Effector memory CD4-positive, alpha-beta T cell (primary cell): Measurements from ENCODE around the gene CDH4.

Experiments
- DNase-seq, 3 donors: peaks; one replicate each; pipeline ENCODE4 v3.0.0-alpha.2; 2020
- H3K27ac ChIP-seq: 2 replicates; pipeline ENCODE4 v1.7.0; 2013; ENCODE audit warnings: mild to moderate bottlenecking, low read length, moderate library complexity; ENCODE audit not compliant: insufficient read depth, poor library complexity, severe bottlenecking
- H3K27me3 ChIP-seq: replicated peaks from 2 replicates; pipeline ENCODE4 v1.7.0; 2013; ENCODE audit warnings: mild to moderate bottlenecking, low read length; ENCODE audit not compliant: insufficient read depth, control insufficient read depth, poor library complexity, severe bottlenecking
- H3K36me3 ChIP-seq: 2 replicates; pipeline ENCODE4 v1.7.0; 2013; ENCODE audit warnings: mild to moderate bottlenecking, low read length, moderate library complexity; ENCODE audit not compliant: control insufficient read depth, insufficient read depth
- H3K4me1 ChIP-seq: 2 replicates; pipeline ENCODE4 v1.7.0; 2013; ENCODE audit warnings: low read length, mild to moderate bottlenecking; ENCODE audit not compliant: control insufficient read depth, insufficient read depth, poor library complexity, severe bottlenecking
- H3K4me3 ChIP-seq: 2 replicates; pipeline ENCODE4 v1.7.0; 2013; ENCODE audit warnings: low read length, low read depth, mild to moderate bottlenecking; ENCODE audit not compliant: insufficient read depth, poor library complexity, severe bottlenecking
- H3K9me3 ChIP-seq: 2 replicates; pipeline ENCODE4 v1.7.0; 2013; ENCODE audit warnings: mild to moderate bottlenecking, low read length, moderate library complexity; ENCODE audit not compliant: control insufficient read depth

CDH4 gene

DNA sequence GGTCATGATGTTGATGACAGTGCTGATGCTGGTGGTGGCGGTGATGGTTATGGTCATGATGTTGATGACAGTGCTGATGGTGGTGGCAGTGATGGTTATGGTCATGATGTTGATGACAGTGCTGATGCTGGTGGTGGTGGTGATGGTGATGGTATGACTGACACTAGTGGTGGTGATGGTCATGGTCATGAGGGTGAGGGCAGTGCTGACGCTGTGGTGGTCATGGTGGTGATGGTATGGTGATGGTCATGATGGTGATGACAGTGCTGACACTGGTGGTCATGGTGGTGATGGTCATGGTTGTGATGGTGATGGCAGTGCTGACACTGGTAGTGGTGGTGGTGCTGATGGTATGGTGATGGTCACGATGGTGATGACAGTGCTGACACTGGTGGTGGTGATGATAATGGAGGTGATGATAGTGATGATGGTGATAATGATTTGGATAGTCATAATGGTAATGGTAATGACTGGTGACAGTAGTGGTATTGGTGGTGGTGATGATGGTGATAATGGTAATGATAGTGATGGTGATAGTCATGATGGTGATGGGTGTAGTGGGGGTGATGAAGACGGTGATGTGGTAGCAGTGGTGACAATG, 206.2 kb downstream of the CDH4 start:
- H3K9me3 ChIP-seq: no peaks in the 10 kb centered on the region
- no peaks in the 10 kb centered on the region for H3K36me3 ChIP-seq
- H3K27ac ChIP-seq: no peak overlapping the region
- DNase-seq: no peak
- H3K4me3 ChIP-seq: no peak overlapping the region
- H3K27me3 ChIP-seq: no peaks in the 10 kb centered on the region
- H3K4me1 ChIP-seq: no peaks in the 10 kb centered on the region

GRCh38 chr20:61459266-61459665, 207.2 kb downstream of the CDH4 start:
- DNase-seq: no peak
- Histone ChIP-seq H3K4me3 (no peak overlapping the region), H3K27me3 (no peaks in the 10 kb centered on the region), H3K4me1 (no peaks in the 10 kb centered on the region), H3K9me3 (no peaks in the 10 kb centered on the region), H3K36me3 (no peaks in the 10 kb centered on the region), H3K27ac (no peak overlapping the region)

DNA sequence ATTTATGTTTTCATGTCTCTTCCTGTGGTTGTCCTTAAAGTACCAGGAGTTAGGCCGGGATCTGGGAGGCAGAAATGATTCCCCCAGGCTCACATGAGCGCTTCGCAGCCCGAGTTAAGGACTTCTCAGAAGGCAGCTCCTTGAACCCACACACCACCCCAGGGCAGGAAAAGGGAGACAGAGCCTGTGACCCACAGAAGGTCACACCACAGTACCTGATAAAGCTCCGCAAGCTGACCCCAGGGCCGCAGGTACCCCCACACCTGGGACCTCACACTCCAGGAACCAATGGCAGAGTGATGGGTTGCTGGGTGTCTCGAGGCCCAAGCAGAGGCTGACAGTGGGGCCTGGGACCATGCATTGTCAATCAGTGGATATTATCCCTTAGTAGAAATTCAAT, 207.6 kb downstream of the CDH4 start:
- no peak overlapping the region for H3K27ac ChIP-seq
- H3K27me3 ChIP-seq: no peaks in the 10 kb centered on the region
- no peaks in the 10 kb centered on the region for H3K36me3 ChIP-seq
- H3K4me3 ChIP-seq: no peak overlapping the region
- no peaks in the 10 kb centered on the region for H3K4me1 ChIP-seq
- DNase-seq: no peak
- H3K9me3 ChIP-seq: no peaks in the 10 kb centered on the region

- DNase-seq: no peak
- Histone ChIP-seq H3K27me3 (no peaks in the 10 kb centered on the region), H3K4me1 (no peaks in the 10 kb centered on the region), H3K36me3 (no peaks in the 10 kb centered on the region), H3K9me3 (no peaks in the 10 kb centered on the region), H3K4me3 (no peak overlapping the region), H3K27ac (no peak overlapping the region)
Measured at GRCh38 chr20:61460261-61461052, 208.4 kb downstream of the CDH4 start.

GRCh38 chr20:61461461-61461860, 209.4 kb downstream of the CDH4 start:
- Histone ChIP-seq H3K27me3 (no peaks in the 10 kb centered on the region), H3K9me3 (no peaks in the 10 kb centered on the region), H3K4me1 (no peaks in the 10 kb centered on the region), H3K36me3 (no peaks in the 10 kb centered on the region), H3K27ac (no peak overlapping the region), H3K4me3 (no peak overlapping the region)
- DNase-seq: no peak

DNA sequence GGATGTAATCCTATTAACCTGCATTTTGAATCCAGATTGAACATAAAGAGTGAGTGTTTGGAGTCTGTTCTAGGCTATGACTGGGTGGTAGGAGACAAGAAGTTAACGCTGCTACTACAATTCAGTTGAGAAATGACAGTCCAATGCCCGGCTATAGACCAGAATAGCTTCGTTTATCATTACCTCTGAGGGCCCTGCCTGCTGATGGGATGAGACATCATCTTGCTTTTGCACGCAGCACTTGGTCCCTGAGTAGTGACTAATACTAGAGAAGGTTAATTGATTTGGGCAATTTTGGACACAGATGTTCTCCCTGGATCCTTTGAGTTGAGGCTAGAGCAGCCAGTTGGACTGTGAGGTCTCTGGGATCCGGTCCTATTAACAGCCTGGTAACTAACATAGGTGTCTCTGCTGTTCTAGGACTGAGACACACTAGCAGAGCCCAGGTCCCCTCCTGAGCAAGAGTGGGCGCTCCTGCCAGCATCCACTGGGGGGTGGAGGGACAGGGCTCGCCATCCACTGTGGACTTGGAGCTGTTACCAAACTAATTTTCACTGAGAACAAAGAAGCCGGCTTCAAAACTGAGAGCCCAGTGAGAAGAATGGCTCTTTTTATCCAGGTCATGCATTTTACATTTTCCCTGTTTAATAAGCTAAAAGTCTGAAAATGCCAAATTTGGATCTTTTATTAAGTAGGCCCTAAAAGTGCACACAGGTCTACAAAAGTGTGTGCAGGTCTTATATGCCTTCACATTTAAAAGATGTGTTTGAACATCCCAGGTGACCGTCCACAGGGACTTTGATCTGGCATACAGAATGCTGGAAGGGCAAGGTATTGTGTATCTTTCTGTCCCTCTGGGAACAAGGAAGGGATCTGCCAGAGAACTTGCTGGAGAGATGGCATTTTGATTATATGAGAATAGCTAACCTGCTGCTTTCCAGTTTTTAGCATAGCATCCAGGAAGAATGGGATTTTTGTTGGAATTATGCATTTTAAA, 212.5 kb downstream of the CDH4 start:
- H3K4me3 ChIP-seq: no peak overlapping the region
- H3K36me3 ChIP-seq: no peaks in the 10 kb centered on the region
- H3K27me3 ChIP-seq: no peaks in the 10 kb centered on the region
- H3K9me3 ChIP-seq: no peaks in the 10 kb centered on the region
- no peaks in the 10 kb centered on the region for H3K4me1 ChIP-seq
- no peak for DNase-seq
- H3K27ac ChIP-seq: no peak overlapping the region

- Histone ChIP-seq H3K27ac (no peak overlapping the region), H3K4me1 (no peaks in the 10 kb centered on the region), H3K27me3 (no peaks in the 10 kb centered on the region), H3K4me3 (no peak overlapping the region), H3K36me3 (no peaks in the 10 kb centered on the region), H3K9me3 (no peaks in the 10 kb centered on the region)
- no peak for DNase-seq
Measured at GRCh38 chr20:61475729-61476128, 223.7 kb downstream of the CDH4 start.

DNA sequence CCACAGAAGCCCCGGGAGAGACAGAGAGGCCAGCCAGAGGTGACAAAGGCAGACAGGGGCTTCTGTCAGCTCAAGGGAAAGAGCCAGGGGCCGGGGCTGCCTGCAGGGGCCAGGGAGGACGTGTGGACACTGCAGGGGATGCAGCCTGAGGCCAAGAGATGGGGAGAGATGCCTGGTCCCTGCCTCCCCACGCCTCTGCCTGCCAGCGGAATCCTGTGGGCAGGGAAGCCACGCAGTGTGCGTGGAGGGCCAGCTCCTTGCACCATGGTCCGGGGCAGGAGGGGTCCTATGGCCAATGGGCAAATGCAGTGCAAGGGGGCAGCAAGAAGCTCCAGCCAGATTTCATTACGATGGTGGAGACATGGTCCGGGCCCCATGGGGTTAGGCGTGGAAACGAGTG, 224.9 kb downstream of the CDH4 start:
- Histone ChIP-seq H3K4me3 (no peak overlapping the region), H3K9me3 (no peaks in the 10 kb centered on the region), H3K36me3 (no peaks in the 10 kb centered on the region), H3K27ac (no peak overlapping the region), H3K27me3 (no peaks in the 10 kb centered on the region), H3K4me1 (no peaks in the 10 kb centered on the region)
- DNase-seq: no peak

DNA sequence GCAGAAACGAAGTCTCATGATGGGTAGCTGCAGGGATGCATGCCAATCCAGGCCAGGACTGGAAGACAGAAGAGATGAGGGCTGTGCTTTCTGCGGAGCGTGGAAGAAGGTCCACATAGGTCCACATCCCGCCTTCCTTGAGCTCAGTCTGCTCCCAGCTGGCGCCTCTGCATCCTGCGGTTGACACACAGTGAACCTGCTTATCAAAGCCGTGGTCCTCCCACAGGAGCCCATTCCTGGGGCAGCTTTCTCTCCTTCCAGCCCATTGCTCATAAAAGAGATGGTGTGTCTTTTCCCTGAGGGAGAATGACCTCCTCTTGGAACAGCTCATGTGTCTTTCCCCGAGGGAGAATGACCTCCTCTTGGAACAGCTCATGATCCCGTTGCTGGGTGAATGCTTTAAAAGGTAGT, 225.4 kb downstream of the CDH4 start:
- H3K4me3 ChIP-seq: no peak overlapping the region
- no peak overlapping the region for H3K27ac ChIP-seq
- no peaks in the 10 kb centered on the region for H3K27me3 ChIP-seq
- no peak for DNase-seq
- H3K36me3 ChIP-seq: no peaks in the 10 kb centered on the region
- H3K9me3 ChIP-seq: no peaks in the 10 kb centered on the region
- H3K4me1 ChIP-seq: no peaks in the 10 kb centered on the region

DNA sequence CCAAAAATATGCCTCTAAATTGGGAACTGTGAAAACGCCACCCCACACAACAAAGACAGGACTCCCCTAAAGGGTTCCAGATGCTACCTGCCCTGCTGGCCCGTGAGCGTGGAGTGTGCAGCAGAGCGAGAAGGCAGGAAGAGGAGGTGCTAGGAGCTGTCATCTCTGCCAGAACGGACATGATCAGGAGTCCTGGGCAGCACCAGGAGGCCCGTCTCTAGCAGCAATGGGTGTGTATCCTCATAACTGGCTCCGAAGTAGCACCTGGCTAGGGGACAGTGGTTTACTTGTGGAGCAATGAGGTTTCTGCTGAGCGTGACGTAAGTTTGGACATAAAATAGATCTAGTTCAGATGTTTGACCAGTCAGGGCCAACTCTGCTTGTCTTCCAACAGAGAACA, 226.0 kb downstream of the CDH4 start:
- no peaks in the 10 kb centered on the region for H3K27me3 ChIP-seq
- no peak overlapping the region for H3K27ac ChIP-seq
- no peaks in the 10 kb centered on the region for H3K4me1 ChIP-seq
- H3K4me3 ChIP-seq: no peak overlapping the region
- no peaks in the 10 kb centered on the region for H3K9me3 ChIP-seq
- no peak for DNase-seq
- no peaks in the 10 kb centered on the region for H3K36me3 ChIP-seq
